KMS-11 (cell line): Measurements from ENCODE around the gene INPP5A.

Experiments
- H2AFZ ChIP-seq: fragments of 200-600 bp; sonication (generic); 2 replicates; pipeline ENCODE4 v1.6.1; 2016; ENCODE audit warnings: antibody characterized with exemption, mixed run types, low read depth
- H3K27ac ChIP-seq: fragments of 200-600 bp; sonication (generic); 2 replicates; pipeline ENCODE4 v1.6.1; 2016; ENCODE audit warnings: mild to moderate bottlenecking, mixed run types
- H3K27me3 ChIP-seq: fragments of 200-600 bp; sonication (generic); 2 replicates; pipeline ENCODE4 v1.6.1; 2017; ENCODE audit warnings: mild to moderate bottlenecking, low read depth, mixed run types, moderate library complexity; ENCODE audit not compliant: insufficient read depth
- H3K36me3 ChIP-seq: fragments of 200-600 bp; sonication (generic); 2 replicates; pipeline ENCODE4 v1.6.1; 2017; ENCODE audit warnings: mild to moderate bottlenecking, mixed run types; ENCODE audit not compliant: insufficient read depth
- H3K4me1 ChIP-seq: fragments of 200-600 bp; sonication (generic); 2 replicates; pipeline ENCODE4 v1.6.1; 2016; ENCODE audit warnings: mild to moderate bottlenecking, low read depth, mixed run types; ENCODE audit not compliant: poor library complexity, severe bottlenecking
- H3K4me2 ChIP-seq: fragments of 200-600 bp; sonication (generic); 2 replicates; pipeline ENCODE4 v1.7.0; 2016; ENCODE audit warnings: mild to moderate bottlenecking, mixed run types
- H3K4me3 ChIP-seq: fragments of 200-600 bp; sonication (generic); IDR thresholded peaks from 2 replicates; pipeline ENCODE4 v1.6.1; 2017; ENCODE audit warnings: low read depth, low read length, mixed read lengths; ENCODE audit not compliant: insufficient read depth
- H3K79me2 ChIP-seq: fragments of 200-600 bp; sonication (generic); 2 replicates; pipeline ENCODE4 v1.6.1; 2016; ENCODE audit warnings: low read depth, mixed run types; ENCODE audit not compliant: insufficient read depth
- H3K9ac ChIP-seq: fragments of 200-600 bp; sonication (generic); 2 replicates; pipeline ENCODE4 v1.6.1; 2016; ENCODE audit warnings: mild to moderate bottlenecking, mixed run types
- H4K20me1 ChIP-seq: fragments of 200-600 bp; sonication (generic); 2 replicates; pipeline ENCODE4 v1.6.1; 2016; ENCODE audit warnings: mild to moderate bottlenecking, mixed run types; ENCODE audit not compliant: insufficient read depth
- CTCF ChIP-seq: fragments of 200-600 bp; sonication (generic); conservative IDR thresholded peaks from 2 replicates; pipeline ENCODE4 v1.6.1; 2017; ENCODE audit warnings: low read depth, mild to moderate bottlenecking, antibody characterized with exemption, low read length, moderate library complexity, mixed read lengths

INPP5A gene

DNA sequence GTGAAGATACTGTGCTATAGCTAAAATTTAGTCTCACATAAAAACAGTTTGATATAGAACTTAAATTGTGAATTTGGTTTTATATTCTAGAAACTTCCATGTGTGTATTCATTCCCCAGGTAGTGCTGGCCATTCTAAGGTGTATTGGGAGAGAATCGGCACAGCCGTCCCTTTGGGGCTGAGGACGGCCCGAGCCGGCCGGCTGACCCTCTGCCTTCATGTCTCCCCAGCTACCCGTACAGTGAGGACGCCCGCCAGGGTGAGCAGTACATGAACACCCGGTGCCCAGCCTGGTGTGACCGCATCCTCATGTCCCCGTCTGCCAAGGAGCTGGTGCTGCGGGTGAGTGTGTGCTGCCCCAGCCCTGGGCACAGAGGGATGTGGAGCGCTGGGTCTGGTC, 239.9 kb downstream of the INPP5A start:
- H3K4me2 ChIP-seq, result no peak overlapping the region
- no peak for TF ChIP-seq CTCF
- no peaks in the 10 kb centered on the region for H3K36me3 ChIP-seq
- no peak overlapping the region for H3K4me3 ChIP-seq
- H3K79me2 ChIP-seq, result no peaks in the 10 kb centered on the region
- no peaks in the 10 kb centered on the region for H3K27me3 ChIP-seq
- H3K9ac ChIP-seq, result no peak overlapping the region
- H4K20me1 ChIP-seq, result no peaks in the 10 kb centered on the region
- no peaks in the 10 kb centered on the region for H3K4me1 ChIP-seq
- H3K27ac ChIP-seq, result no peak overlapping the region
- no peak overlapping the region for H2AFZ ChIP-seq

DNA sequence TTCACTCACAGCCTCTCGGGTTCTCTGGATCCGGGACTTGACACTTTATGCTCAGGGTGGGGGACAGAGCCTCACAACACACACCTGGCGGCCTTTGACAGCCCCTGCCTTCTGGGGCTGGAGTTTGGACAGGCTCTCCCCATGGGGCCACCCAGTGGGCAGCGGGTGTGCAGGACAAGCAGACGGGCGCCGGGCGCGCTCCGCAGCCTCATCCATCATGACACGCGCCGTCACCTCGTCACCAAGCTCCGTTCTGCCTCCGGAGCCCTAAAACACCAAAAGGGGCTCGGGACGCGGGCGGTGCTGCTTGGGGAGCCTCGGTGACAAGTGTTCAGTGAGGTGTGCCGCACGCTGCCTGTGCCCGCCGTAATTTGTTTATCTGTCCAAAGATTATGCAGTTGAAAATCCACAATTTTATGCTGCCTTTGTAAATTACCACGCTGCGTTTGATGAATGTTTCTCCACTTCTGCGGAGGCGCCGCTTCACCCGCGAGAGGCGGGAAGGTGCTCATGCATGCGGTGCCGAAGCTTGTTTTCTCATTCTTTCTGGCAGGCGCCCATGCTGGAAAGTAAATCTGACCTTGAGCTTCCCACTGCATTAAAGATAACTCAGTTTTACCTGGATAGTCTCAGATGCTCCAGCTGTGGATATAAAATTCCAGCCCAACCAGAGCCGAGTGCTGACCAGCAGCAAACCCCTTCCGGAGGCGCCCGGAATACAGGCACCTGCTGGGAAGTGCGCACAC, 242.1 kb downstream of the INPP5A start:
- Histone ChIP-seq H3K79me2 (no peaks in the 10 kb centered on the region), H3K36me3 (no peaks in the 10 kb centered on the region), H2AFZ (no peak overlapping the region), H3K27ac (no peak overlapping the region), H3K9ac (no peak overlapping the region), H3K4me2 (no peak overlapping the region), H3K4me1 (no peaks in the 10 kb centered on the region), H3K27me3 (no peaks in the 10 kb centered on the region), H4K20me1 (no peaks in the 10 kb centered on the region), H3K4me3 (no peak overlapping the region)
- no peak for TF ChIP-seq CTCF

- Histone ChIP-seq H3K27ac (no peak overlapping the region), H3K4me1 (no peaks in the 10 kb centered on the region), H3K79me2 (no peaks in the 10 kb centered on the region), H3K27me3 (no peaks in the 10 kb centered on the region), H3K9ac (no peak overlapping the region), H4K20me1 (no peaks in the 10 kb centered on the region), H3K36me3 (no peaks in the 10 kb centered on the region), H3K4me3 (no peak overlapping the region), H3K4me2 (no peak overlapping the region), H2AFZ (no peak overlapping the region)
- no peak for TF ChIP-seq CTCF
Measured at GRCh38 chr10:132780356-132780755, 242.8 kb downstream of the INPP5A start.

- H2AFZ ChIP-seq, result no peak overlapping the region
- TF ChIP-seq CTCF, result no peak
Measured at GRCh38 chr10:132781556-132781955, 244.0 kb downstream of the INPP5A start.

More at GRCh38 chr10:132781556-132781955, 244.0 kb downstream of the INPP5A start:
- Histone ChIP-seq H3K4me1 (no peaks in the 10 kb centered on the region), H3K27me3 (no peaks in the 10 kb centered on the region), H3K4me2 (no peak overlapping the region), H3K4me3 (no peak overlapping the region), H3K9ac (no peak overlapping the region), H3K27ac (no peak overlapping the region), H4K20me1 (no peaks in the 10 kb centered on the region), H3K79me2 (no peaks in the 10 kb centered on the region), H3K36me3 (no peaks in the 10 kb centered on the region)
